ENCODE results near the gene CARMIL1. TPM values are rescaled to one million over a fixed set of nuclear protein-coding genes. Genes with fewer than 3 reads are reported as not detected.

CARMIL1 gene
- total and polyA plus RNA-seq, 10 of the 15 experiments (the other 5 are each of a cell fraction or from before 2014, with no cell fraction given), result 6.4 to 18.1 (median 10.3) TPM

DNA sequence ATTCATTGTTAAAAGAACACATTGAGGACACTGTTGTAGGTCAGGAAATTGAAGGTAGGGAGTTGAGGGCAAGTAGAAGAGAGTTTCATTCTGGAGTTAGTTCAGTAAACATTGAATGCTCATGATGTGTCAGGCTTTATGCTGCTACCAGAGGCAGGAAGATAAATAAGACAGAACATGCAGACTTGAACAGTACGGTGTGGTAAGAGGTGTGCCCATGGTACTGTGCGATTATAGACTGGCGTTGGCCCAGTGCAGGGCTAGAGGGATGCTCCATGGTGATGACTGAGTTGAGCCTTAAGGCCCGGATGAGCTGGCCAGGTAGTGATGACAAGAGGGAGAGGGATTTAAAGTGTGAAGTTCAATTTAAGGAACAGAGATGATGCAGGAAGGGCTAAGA lies 50.8 kb downstream of the CARMIL1 start (continued):
- TF ChIP-seq, protein P1, sequence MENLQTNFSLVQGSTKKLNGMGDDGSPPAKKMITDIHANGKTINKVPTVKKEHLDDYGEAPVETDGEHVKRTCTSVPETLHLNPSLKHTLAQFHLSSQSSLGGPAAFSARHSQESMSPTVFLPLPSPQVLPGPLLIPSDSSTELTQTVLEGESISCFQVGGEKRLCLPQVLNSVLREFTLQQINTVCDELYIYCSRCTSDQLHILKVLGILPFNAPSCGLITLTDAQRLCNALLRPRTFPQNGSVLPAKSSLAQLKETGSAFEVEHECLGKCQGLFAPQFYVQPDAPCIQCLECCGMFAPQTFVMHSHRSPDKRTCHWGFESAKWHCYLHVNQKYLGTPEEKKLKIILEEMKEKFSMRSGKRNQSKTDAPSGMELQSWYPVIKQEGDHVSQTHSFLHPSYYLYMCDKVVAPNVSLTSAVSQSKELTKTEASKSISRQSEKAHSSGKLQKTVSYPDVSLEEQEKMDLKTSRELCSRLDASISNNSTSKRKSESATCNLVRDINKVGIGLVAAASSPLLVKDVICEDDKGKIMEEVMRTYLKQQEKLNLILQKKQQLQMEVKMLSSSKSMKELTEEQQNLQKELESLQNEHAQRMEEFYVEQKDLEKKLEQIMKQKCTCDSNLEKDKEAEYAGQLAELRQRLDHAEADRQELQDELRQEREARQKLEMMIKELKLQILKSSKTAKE (IDR thresholded peaks at IDR 0.05; ENCODE audit: low read depth, poor library complexity, severe bottlenecking), result no peak

DNA sequence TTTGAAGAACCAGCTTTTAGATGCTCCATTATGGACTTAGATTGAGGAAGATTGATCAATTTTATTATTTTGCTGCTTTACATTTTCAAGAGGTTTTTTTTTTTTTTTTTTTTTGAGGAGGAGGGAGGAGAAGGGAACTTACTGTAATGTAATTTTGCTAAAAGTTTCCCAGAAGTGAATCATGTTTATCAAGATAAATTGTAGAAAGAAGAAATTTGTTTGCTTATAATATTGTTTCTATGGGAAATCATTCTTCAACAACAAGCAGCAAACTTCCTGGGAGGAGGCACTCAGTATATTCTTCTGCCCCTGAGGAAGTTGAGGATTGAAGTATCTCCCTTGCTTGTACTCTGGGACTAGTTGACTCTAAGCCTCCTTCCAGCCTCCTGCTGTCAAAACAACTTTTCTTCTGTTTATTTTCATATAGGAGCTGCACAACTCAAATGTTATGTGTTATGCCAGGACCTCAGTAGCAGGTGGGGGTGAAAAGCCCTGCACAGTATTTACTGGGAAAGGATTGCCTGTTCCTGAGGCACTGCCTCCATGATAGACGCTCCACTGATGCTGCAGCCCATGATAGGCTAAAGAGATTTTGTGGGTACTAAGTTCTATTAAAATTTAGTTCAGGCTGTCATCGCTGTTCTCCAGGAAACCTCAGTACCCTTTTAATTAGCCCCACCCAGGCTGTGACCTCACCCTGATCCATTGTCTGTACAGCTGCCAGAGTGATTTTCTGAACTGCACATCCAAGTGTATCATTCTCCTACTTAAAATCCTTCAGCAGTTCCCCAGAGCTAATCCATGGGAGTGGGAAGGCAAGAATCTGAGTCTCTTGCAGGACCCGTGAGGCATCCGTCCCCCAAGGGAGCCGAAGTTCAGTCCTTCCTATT lies 51.9 kb downstream of the CARMIL1 start:
- FAIRE-seq (no peak), ATAC-seq (no peak), DNase-seq (ENCODE audit: low read depth, low spot score) (no peak)
- Histone ChIP-seq H3K9ac (ENCODE audit: control insufficient read depth, insufficient read depth, low read length) (no peak overlapping the region), H3K4me3 (no peak overlapping the region), H3K36me3 (ENCODE audit: control insufficient read depth in 2 of 2, insufficient read depth in 2 of 2, low read length in 1 of 2) (no peaks in the 10 kb centered on the region), H4K20me1 (ENCODE audit: control insufficient read depth, insufficient read depth) (no peaks in the 10 kb centered on the region), H3K27me3 (replicated peaks in 1 of 2; ENCODE audit: control insufficient read depth in 2 of 2, insufficient read depth in 2 of 2, low read length in 1 of 2) (no peaks in the 10 kb centered on the region), H3K4me2 (ENCODE audit: control insufficient read depth, insufficient read depth) (no peak overlapping the region), H3K9me3 (replicated peaks; ENCODE audit: control insufficient read depth, insufficient read depth, low read length) (no peaks in the 10 kb centered on the region), H3K4me1 (ENCODE audit: control insufficient read depth, insufficient read depth, low read length) (peaks cover 7% of the 10 kb centered on the region), H2AFZ (ENCODE audit: control insufficient read depth, low read depth, low read length) (no peak overlapping the region), H3K27ac (ENCODE audit: control insufficient read depth, insufficient read depth) (no peak overlapping the region), H3K79me2 (ENCODE audit: control insufficient read depth, insufficient read depth, low read length) (peaks cover 2% of the 10 kb centered on the region)
- ChIA-PET SMC1A (ENCODE audit: uncharacterized antibody, unreplicated experiment) (interaction anchor here (0.6 to 4.5 kb wide), 5 partner anchors 14 to 160 kb away, joined by 3 to 21 read pairs (median 4); no protein-coding TSS in a partner anchor), CTCF (interaction anchor here (1.5 kb wide), 1 partner anchor 53 kb away, joined by 3 read pairs; no protein-coding TSS in a partner anchor), POLR2A (interaction anchor here (0.6 kb wide), 1 partner anchor 18 kb away, joined by 8 read pairs; no protein-coding TSS in a partner anchor), RAD21 (ENCODE audit: unreplicated experiment) (interaction anchor here (0.7 to 4.9 kb wide), 3 partner anchors 39 to 73 kb away, joined by 3 to 21 read pairs (median 18); no protein-coding TSS in a partner anchor)
- TF ChIP-seq SMAD1 (IDR thresholded peaks at IDR 0.05; ENCODE audit: low read depth, partially characterized antibody), result no peak
- in situ Hi-C loops (cut with MboI) (no loop called here), intact Hi-C loops (cut with micrococcal nuclease; ENCODE audit: unreplicated experiment) (no loop called here)
- 50% methylated on average over 5 of the region's 5 CpGs for WGBS (ENCODE audit: insufficient coverage, insufficient replicate concordance, low lambda C conversion rate, missing lambda C conversion rate)
- BruUV-seq (replicated peaks), result no TSS peak
